Endothelial cell of umbilical vein (primary cell): ENCODE results near the gene CELF1. TPM values are rescaled to one million over a fixed set of nuclear protein-coding genes. Genes with fewer than 3 reads are reported as not detected.

Experiments used
- BruUV-seq: library from RNA; stranded (reverse); fragments of 400-500 nt; replicated peaks from 2 replicates; lab custom pipeline; 2021; lab: Mats Ljungman, UMichigan
- CTCF ChIA-PET: fragments of 300-600, 350-600 bp; sonication (Branson Sonifier 250); formaldehyde crosslinking; loops from one replicate; lab custom pipeline; 2021; ENCODE audit warnings: antibody characterized with exemption, inconsistent platforms; lab: Charles Lee
- POLR2A ChIA-PET: fragments of 300-600, 350-600 bp; sonication (Branson Sonifier 250); formaldehyde crosslinking; loops from one replicate; lab custom pipeline; 2021; ENCODE audit warnings: antibody characterized with exemption, inconsistent platforms; lab: Charles Lee
- DNase-seq: peaks from one replicate; pipeline ENCODE4 v3.0.0-alpha.2; 2011; ENCODE audit warnings: low read depth, low spot score
- FAIRE-seq: peaks from 2 replicates; lab custom pipeline; 2011; peaks lifted over from hg19 to GRCh38; lab: Jason Lieb, UNC
- H2AFZ ChIP-seq: 2 replicates; pipeline ENCODE4 v1.6.0; 2012; ENCODE audit warnings: low read depth, low read length, control low read depth, inconsistent platforms
- H3K27ac ChIP-seq: 2 replicates; pipeline ENCODE4 v1.5.1; 2011; ENCODE audit warnings: low read depth, mild to moderate bottlenecking, control low read depth, low read length, moderate library complexity; ENCODE audit not compliant: insufficient read depth
- H3K27me3 ChIP-seq, 2 experiments: 2 replicates each; pipeline versions ENCODE4 v1.6.0 to v1.6.1; 2011; ENCODE audit warnings: low read length in 2 of 2, mixed read lengths in 1 of 2; ENCODE audit not compliant: control insufficient read depth in 2 of 2, insufficient read depth in 2 of 2
- H3K36me3 ChIP-seq, 2 experiments: 2 replicates in 1 of 2; 3 replicates in 1 of 2; pipeline ENCODE4 v1.5.1; 2011; ENCODE audit warnings: low read length in 2 of 2, mild to moderate bottlenecking in 1 of 2, moderate library complexity in 1 of 2; ENCODE audit not compliant: control insufficient read depth in 2 of 2, insufficient read depth in 2 of 2; ENCODE audit errors: extremely low read depth in 1 of 2
- H3K4me1 ChIP-seq: 3 replicates; pipeline ENCODE4 v1.5.1; 2011; ENCODE audit warnings: mild to moderate bottlenecking, low read length; ENCODE audit not compliant: control insufficient read depth, insufficient read depth; ENCODE audit errors: extremely low read depth
- H3K4me2 ChIP-seq: 2 replicates; pipeline ENCODE4 v1.6.1; 2011; ENCODE audit warnings: low read length, control low read depth, mixed read lengths; ENCODE audit not compliant: insufficient read depth
- H3K4me3 ChIP-seq, 3 experiments: fragments of 200-600 bp in 1 of 3; sonication (generic), shearing (Covaris generic) in 1 of 3; replicated peaks in 1 of 3; 2 replicates each; pipeline ENCODE4 v1.5.1; 2011 to 2016; ENCODE audit warnings: control low read depth in 3 of 3, low read length in 3 of 3, mild to moderate bottlenecking in 2 of 3, inconsistent platforms in 1 of 3, low read depth in 1 of 3, moderate library complexity in 1 of 3; ENCODE audit not compliant: insufficient read depth in 1 of 3
- H3K79me2 ChIP-seq: 2 replicates; pipeline ENCODE4 v1.6.0; 2012; ENCODE audit warnings: low read length, inconsistent platforms; ENCODE audit not compliant: control insufficient read depth, insufficient read depth
- H3K9ac ChIP-seq: replicated peaks from 2 replicates; pipeline ENCODE3; 2011; ENCODE audit warnings: low read length, control low read depth; ENCODE audit not compliant: insufficient read depth; ENCODE audit errors: extremely low read depth
- H3K9me1 ChIP-seq: replicated peaks from 3 replicates; pipeline ENCODE4 v1.6.0; 2011; ENCODE audit warnings: mild to moderate bottlenecking, low read length; ENCODE audit not compliant: control insufficient read depth, insufficient read depth; ENCODE audit errors: extremely low read depth
- H3K9me3 ChIP-seq: replicated peaks from 2 replicates; pipeline ENCODE4 v1.5.1; 2012; ENCODE audit warnings: low read length, inconsistent platforms; ENCODE audit not compliant: control insufficient read depth, insufficient read depth
- H4K20me1 ChIP-seq: replicated peaks from 2 replicates; pipeline ENCODE3; 2011; ENCODE audit warnings: mild to moderate bottlenecking, low read length; ENCODE audit not compliant: control insufficient read depth, insufficient read depth; ENCODE audit errors: extremely low read depth
- EZH2 ChIP-seq: IDR thresholded peaks from 2 replicates; pipeline ENCODE4 v1.6.1; 2012; ENCODE audit warnings: borderline replicate concordance, low read depth, mild to moderate bottlenecking, moderate library complexity, low read length, inconsistent platforms; ENCODE audit not compliant: severe bottlenecking
- FOS ChIP-seq: IDR thresholded peaks from 2 replicates; pipeline ENCODE4 v1.6.1; 2011; ENCODE audit warnings: mild to moderate bottlenecking, low read length, moderate library complexity, borderline replicate concordance; ENCODE audit not compliant: insufficient read depth
- GATA2 ChIP-seq: IDR thresholded peaks from 2 replicates; pipeline ENCODE4 v1.7.0; 2011; ENCODE audit warnings: low read depth, mild to moderate bottlenecking, moderate library complexity, mixed read lengths, low read length; ENCODE audit not compliant: insufficient read length, insufficient read depth
- JUN ChIP-seq: IDR thresholded peaks from 2 replicates; pipeline ENCODE4 v1.6.1; 2011; ENCODE audit warnings: borderline replicate concordance, low read depth; ENCODE audit not compliant: insufficient read length, insufficient read depth
- MYC ChIP-seq: IDR thresholded peaks from one replicate; pipeline ENCODE4 v1.6.1; 2011; ENCODE audit warnings: mild to moderate bottlenecking, low read depth, low read length
- POLR2A ChIP-seq: IDR thresholded peaks from 2 replicates; pipeline ENCODE4 v1.6.1; 2012; ENCODE audit warnings: low read depth, mild to moderate bottlenecking, control low read depth, low read length
- POLR2AphosphoS5 ChIP-seq: IDR thresholded peaks from 2 replicates; pipeline ENCODE4 v1.6.1; 2012; ENCODE audit warnings: low read depth, mild to moderate bottlenecking, control low read depth, low read length, moderate library complexity; ENCODE audit not compliant: insufficient read depth
- dilution Hi-C: fragments of 300-500 bp; cut with MboI; formaldehyde crosslinking; loops from one replicate; pipeline ENCODE4 v1.15.0; 2019; ENCODE audit warnings: low sequenced_read_pairs; ENCODE audit not compliant: extremely low pct_ligation_motif_present
- intact Hi-C: fragments of 100-400 bp; cut with micrococcal nuclease; formaldehyde crosslinking; loops from one replicate; pipeline ENCODE4 v1.10.0; 2022
- polyA plus RNA-seq, 4 experiments: library from polyadenylated mRNA; depleted of rRNA in 3 of 4; stranded (reverse) in 3 of 4; unstranded in 1 of 4; fragments of >200 nt; gene quantifications; 2 replicates each; pipeline versions ENCODE4 v1.2.1 to v1.2.3, GENCODE V29; 2011 to 2012; ENCODE audit warnings: missing spikeins in 1 of 4
- total RNA-seq: library from RNA; stranded (reverse); gene quantifications from 2 replicates; pipeline ENCODE4 v1.2.3, GENCODE V29; 2021
- TF ChIP-seq, protein P1 (sequence below): IDR thresholded peaks from 2 replicates; pipeline ENCODE4 v1.6.1; 2011; ENCODE audit not compliant: insufficient read depth, insufficient read length
- TF ChIP-seq, protein P2 (sequence below), 2 donors: IDR thresholded peaks; 1 replicate in 1 of 2; 2 replicates in 1 of 2; pipeline ENCODE4 v1.5.1; 2011; ENCODE audit warnings: low read length in 2 of 2, mild to moderate bottlenecking in 2 of 2, moderate library complexity in 2 of 2, control low read depth in 1 of 2, inconsistent platforms in 1 of 2, low read depth in 1 of 2; ENCODE audit not compliant: insufficient read depth in 1 of 2; ENCODE audit errors: extremely low read depth in 1 of 2

Gene CELF1
- total and polyA plus RNA-seq, 2 donors (not counting 3 experiments of a cell fraction or from before 2014, with no cell fraction given): 66.3 to 120 TPM

DNA sequence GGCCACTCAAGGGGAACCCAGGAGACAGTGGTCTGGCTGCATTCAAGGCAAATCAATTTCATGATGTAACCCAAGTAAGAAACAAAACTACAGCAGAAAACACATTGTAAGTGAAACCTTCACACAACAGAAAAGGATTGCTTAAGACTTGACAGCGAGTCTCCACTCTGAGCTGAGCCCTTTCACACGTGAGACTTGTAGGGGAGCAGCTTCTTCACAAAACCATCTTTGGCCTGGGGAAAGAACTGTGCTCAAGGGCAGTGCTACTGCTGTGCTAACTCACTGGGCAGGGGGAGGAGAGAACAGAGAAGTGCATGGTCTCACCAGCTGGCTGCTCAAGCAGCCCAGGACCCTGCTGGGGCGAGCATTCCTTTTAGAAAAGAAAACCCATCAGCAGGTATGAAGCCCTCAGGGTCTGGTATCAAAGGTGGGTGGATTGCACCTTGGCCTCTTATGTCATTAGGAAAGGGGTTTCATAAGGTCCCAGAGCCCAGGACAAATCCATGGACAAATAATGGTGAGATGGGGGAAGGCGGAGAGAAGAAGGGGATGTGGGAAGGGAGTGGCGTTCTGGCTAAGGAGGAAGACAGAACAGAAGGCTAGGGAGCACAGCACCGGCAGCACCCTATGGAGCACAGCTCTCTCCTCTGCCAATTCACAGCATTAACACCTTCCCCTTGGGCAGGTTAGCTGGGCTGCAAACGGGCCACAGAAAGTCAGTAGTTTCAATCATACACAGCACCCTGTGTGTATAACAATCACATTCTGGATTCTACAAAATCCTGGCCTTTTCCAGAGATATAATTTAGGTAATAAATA lies 83.4 kb downstream of the CELF1 start:
- FAIRE-seq (no peak), DNase-seq (no peak)
- no peak overlapping the region for H3K27ac ChIP-seq
- H3K79me2 ChIP-seq: peaks cover 23% of the 10 kb centered on the region
- no TSS peak for BruUV-seq
- intact Hi-C loops (no loop called here), dilution Hi-C loops (no loop called here)
- peaks cover 37% of the 10 kb centered on the region for H3K4me1 ChIP-seq
- H3K9me1 ChIP-seq: no peaks in the 10 kb centered on the region
- CTCF ChIA-PET: interaction anchor here (1.5 kb wide), 1 partner anchor 10 kb away, joined by 8 read pairs; no protein-coding TSS in a partner anchor
- TF ChIP-seq, protein P1, sequence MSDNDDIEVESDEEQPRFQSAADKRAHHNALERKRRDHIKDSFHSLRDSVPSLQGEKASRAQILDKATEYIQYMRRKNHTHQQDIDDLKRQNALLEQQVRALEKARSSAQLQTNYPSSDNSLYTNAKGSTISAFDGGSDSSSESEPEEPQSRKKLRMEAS: no peak
- TF ChIP-seq, protein P2, sequence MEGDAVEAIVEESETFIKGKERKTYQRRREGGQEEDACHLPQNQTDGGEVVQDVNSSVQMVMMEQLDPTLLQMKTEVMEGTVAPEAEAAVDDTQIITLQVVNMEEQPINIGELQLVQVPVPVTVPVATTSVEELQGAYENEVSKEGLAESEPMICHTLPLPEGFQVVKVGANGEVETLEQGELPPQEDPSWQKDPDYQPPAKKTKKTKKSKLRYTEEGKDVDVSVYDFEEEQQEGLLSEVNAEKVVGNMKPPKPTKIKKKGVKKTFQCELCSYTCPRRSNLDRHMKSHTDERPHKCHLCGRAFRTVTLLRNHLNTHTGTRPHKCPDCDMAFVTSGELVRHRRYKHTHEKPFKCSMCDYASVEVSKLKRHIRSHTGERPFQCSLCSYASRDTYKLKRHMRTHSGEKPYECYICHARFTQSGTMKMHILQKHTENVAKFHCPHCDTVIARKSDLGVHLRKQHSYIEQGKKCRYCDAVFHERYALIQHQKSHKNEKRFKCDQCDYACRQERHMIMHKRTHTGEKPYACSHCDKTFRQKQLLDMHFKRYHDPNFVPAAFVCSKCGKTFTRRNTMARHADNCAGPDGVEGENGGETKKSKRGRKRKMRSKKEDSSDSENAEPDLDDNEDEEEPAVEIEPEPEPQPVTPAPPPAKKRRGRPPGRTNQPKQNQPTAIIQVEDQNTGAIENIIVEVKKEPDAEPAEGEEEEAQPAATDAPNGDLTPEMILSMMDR (IDR thresholded peaks at IDR 0.05; ENCODE audit: extremely low read depth in 1 of 2, insufficient read depth in 1 of 2, low read depth in 1 of 2, low read length in 2 of 2): no peak
- TF ChIP-seq POLR2AphosphoS5 (no peak), EZH2 (no peak), POLR2A (no peak), FOS (no peak), JUN (no peak), MYC (no peak), GATA2 (no peak)
- no peak overlapping the region for H3K4me2 ChIP-seq
- no peak overlapping the region for H3K4me3 ChIP-seq
- no peaks in the 10 kb centered on the region for H3K27me3 ChIP-seq
- H3K9ac ChIP-seq: no peak overlapping the region
- H4K20me1 ChIP-seq: no peaks in the 10 kb centered on the region
- no peaks in the 10 kb centered on the region for H3K9me3 ChIP-seq
- peaks cover 27 to 29% of the 10 kb centered on the region in 2 experiments for H3K36me3 ChIP-seq
- POLR2A ChIA-PET: no interaction called here
- no peak overlapping the region for H2AFZ ChIP-seq
